GM21447 (cell line): Measurements from ENCODE around the gene UBL7.
A peak's percentile ranks its signal among the peaks of the same experiment; 100 is the strongest.
"Not testable (repeated sequence)": the region's sequence is repeated elsewhere in the genome, so short reads cannot be mapped to it uniquely, and the experiment has no call there.

ENCODE experiments used
- ATAC-seq: cut with Tn5 transposase; IDR thresholded peaks from one replicate; pipeline ENCODE4 v1.9.1; 2021; ENCODE audit not compliant: unreplicated experiment

Gene UBL7

GRCh38 chr15:74464216-74464615 is 3.3 kb upstream of the UBL7 start:
- no peak for ATAC-seq

GRCh38 chr15:74463634-74464033 is 2.7 kb upstream of the UBL7 start:
- no peak for ATAC-seq

GRCh38 chr15:74461847-74462511 is 1.0 kb upstream of the UBL7 start:
- no peak for ATAC-seq

DNA sequence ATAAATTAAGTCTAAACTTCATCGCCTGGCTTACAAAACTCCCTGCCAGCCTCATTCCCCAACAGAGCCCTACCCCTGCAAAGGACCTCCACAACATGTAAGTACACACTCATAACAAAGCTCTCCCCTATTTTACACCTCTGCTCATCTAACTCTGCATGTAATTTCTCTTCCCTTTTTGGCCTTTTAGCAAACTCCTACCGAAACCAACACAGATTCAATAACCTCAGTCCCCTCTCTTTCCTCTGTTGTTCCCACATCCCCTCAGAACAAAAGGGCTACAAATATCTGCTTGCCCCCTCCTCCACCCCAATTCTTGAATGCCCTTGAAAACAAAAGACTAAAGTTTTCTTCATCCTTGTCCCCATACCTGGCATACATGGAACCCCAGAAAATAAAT is 662 bp downstream of the UBL7 start:
- ATAC-seq = peak; percentile 23

- ATAC-seq = not testable (repeated sequence)
Observed at GRCh38 chr15:74459798-74460197, 1.2 kb downstream of the UBL7 start.

DNA sequence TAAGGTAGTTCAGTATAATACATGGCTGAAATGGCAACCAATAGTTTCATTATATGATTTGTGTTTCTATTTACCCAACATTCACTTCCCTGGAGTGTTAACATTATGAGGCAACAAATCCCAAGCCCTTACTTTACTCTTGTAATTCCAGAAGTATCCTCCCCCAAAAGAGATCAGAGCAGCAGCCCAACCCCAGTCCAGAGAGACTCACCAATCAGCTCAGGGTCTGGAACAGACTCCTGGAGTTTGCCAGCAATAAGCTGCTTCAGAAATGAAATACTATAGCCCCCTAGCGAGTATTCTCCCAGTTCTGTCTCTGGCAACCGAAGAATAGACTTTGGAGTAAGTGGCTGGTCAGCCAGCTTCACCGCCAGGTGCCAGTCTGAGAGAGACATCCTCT is 2.5 kb downstream of the UBL7 start:
- no peak for ATAC-seq

DNA sequence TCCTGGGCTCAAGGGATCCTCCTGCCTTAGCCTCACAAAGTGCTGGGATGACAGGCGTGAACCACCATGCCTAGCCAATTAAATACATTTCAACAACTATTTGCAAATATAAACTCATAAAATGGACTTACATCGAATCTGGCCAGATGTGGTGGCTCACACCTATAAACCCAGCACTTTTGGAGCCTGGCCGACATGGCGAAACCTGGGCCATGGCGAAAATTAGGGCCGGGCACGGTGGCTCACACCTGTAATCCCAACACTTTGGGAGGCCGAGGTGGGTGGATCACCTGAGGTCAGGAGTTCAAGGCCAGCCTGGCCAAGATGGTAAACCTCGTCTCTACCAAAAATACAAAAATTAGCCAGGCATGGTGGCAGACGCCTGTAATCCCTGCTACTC is 3.9 kb downstream of the UBL7 start:
- ATAC-seq = not testable (repeated sequence)

DNA sequence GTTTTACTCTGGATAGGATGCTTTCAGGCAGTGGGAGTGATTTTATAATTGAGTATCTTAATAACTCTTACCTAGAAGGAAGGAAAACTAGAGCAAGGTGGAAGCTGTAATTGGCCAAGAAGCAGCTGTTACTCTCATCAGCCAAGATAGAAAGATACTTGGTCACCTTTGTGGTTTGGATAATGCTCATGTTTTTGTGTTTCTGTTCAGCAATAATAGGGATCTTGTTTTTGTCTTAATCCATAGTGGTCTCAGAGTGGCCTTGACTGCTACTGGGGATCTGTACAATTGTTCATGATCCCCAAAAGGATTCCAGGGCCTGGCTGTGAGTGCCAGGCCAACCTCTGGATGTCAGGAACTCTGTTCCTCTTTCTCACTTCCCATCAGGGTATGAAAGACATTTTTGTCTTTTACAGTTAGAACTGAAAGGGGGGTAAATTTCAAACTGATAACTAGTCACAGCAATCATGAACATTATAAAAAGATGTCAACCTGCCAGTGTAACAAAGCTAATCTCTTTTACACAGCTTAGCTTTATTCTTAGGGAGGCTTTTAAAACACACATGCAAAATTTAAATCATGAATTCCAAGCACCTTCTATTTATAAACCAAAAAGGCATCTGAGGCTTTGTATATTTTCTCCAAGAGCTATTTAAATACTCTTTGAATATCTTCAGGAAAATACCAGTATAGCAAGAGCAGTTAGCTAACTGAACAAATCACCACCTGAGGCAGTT is 6.0 kb downstream of the UBL7 start:
- ATAC-seq = no peak

DNA sequence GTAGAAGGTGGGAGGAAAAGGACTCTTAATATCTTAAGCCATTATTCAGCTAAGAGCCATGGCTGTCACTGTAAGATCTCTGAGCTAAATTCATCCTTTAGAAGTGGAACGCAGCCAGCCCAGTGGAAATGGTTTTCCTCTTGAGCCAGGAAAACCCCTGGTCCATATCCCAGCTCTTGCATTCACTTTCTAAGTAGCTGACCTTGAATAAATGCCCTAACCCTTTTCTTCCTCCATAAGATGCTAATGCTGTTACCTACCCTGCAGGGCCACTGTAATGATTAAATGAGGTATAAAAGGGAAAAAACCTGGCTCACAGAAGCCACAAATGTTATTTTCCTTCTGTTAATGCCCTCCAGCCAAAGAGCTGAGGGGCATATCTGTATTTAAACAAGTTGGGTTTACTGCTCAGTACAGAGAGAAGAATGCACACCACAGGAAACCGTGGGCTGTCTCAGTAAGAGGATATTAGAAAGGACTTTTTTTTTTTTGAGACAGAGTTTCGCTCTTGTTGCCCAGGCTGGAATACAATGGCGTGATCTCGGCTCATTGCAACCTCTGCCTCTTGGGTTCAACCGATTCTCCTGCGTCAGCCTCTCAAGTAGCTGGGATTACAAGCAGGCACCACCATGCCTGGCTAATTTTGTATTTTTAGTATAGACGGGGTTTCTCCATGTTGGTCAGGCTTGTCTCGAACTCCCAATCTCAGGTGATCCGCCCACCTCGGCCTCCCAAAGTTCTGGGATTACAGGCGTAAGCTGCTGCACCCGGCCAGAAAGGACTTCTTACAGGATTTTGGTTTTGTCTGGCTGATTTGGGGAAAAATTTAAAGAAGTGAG is 6.8 kb downstream of the UBL7 start:
- no peak for ATAC-seq

DNA sequence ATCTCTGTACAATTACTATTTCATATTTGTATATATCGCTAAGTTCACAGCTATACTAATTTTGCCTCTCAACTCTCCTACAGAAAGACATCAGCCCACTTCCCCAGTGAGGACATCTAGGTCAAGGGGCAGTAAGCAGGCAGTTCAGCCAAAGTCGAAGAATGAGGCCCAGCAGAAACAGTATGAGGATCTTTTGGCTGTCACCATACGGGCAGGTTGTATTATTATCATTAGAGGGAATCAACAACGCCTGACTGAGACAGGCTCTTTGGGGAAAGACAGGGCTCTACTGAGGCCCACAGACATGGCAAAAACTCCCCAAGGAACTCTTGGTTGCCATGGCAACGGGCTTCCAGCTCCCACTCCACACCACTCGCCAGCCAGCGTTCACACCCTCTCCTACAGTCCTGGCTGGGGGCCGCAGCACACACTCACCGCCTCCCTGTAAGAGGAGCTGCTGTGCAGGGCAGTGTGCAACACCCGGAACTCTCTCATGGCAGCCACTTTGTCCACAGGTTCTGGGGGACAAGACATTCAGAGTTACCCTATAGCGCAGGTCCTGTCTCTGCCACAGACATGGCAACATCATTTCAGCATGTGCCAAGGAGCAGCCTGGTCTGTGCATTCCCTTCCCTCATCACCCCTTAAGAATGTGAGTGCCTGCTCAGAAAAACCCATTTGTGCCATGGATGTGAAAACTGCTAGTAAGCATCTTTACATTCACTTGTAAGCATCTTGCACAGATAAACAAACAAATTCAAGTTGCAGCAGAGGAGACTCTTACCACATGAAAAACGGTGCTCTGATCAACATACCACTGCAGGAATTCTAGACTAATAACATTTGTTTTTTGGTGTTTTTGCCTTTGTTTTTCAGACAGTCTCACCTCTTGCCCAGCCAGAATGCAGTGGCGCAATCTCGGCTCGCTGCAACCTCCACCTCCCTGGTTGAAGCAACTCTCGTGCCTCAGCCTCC is 8.8 kb downstream of the UBL7 start:
- ATAC-seq = no peak

DNA sequence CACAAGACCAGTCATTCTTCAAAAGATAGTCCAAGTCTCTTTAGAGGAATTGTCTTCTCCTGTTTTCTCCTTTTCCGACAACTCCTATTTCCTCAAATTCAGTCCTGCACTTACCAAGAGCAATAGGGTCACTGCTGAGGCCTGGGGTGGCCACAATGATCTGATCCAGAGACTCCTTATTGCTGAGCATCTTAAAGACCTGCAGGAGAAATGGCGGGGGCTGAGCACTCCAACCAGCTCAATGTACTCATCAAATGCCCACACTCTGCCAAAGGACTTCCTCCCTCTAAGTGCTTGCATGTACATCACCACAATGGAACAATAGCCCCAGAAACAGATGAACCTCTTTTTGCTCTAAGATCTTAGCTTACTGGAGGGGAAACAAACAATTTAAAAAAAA is 9.6 kb downstream of the UBL7 start:
- ATAC-seq = no peak

DNA sequence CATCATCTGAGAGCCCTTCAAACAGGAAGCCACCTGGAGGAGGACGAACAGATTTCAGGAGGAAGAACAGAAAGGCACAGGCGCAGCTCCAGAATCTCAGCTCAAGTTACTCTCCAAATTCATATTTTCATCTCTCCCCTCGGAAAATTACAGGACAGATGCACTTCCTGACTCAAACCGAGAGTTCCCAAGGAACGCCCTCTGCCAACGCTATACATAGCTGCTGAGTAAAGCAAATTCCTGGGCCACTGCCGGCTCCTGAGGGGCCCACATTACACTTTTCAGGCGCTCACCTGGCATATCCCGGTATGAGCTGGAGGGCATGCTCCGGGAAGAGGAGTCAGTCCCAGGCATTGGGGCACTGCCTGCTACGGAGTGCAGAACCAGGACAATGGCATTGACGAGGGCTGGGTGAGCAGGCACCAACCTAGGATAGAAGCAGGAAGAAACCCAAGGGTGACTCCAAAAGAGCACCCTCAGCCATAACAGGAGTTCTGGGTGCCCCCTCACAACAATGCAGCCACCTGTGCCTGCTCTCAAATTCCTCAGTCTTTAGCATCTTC is 11.2 kb downstream of the UBL7 start:
- no peak for ATAC-seq

- no peak for ATAC-seq
Observed at GRCh38 chr15:74449095-74449494, 11.9 kb downstream of the UBL7 start.

DNA sequence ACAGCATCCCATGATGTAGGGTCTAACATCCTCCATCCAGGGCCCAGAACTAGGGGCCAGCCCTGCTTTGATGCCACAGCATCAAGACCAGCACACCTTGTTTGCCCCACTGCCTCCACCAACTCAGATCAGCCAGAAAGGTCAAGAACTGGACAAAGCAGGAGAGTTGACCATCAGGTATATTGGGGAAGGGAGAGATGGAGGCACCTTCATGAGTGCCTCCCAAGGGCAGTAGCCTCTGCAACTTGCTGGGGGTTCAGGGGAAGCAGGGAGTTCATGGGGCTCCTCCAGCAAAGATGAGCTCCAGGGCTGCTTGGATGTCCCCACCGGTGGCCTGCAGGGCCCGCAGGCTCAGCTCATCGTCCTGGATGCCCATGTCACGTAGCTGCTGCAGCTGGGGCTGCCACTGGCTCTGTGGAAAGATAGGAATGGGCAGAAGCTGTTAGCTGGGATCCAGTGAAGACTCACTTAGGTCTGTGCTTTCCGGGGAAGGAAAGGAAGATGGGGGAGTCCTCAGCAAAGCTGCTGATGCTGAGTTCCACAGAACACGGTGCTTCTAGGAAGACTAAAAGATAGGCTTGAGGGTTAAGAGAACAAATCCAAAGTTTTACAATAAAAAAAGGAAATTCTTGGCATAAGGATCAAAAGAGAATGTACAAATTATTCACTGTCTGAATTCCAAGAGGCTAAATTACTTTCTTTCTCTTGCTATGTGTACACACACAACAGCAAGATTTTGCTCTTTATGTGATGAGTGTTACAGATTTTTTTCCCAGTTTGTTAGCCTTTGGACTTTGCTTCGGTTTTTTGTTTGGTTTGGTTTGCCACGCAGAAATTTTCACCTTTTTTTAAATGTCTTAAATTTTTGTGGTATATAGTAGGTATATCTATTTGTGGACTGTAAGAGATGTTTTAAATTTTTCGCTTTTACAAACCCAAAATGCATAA is 14.9 kb downstream of the UBL7 start:
- no peak for ATAC-seq

- ATAC-seq = no peak
Observed at GRCh38 chr15:74444106-74445062, 16.6 kb downstream of the UBL7 start.

DNA sequence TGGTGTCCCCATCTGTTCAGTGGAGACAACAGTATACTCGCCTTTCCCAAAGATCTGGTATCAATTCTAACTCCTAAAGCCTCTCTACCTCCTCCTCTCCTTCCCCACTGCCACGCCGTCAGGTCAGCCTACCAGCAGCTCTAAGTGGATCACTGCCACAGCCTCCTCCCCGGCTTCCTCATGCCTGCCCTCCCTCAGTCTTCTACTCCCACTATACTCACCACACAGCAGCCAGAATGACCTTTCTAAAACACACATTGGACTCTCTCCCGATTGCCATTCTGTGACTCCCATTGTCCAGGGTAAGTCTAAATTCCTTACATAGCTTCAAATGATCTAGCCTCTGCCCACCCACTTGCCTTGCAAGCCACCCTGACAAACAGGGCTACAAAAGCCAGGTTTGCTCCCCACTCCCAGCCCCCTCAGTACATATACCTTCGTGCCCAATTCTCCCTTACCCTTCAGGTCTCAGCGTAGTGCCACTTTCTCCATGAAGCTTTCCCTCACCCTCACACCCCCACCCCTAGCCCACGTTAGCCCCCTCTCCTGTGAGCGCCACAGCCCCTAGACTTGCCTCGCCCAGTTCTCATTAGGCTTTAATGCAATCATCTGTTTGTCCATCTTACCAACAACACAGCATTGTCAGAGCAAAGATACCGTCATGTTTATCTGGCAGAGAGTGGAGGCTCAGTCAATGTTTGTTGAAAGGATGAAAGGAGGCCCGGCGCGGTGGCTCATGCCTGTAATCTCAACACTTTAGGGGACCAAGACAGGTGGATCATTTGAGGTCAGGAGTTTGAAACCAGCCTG is 17.7 kb downstream of the UBL7 start:
- ATAC-seq = no peak

GRCh38 chr15:74442604-74443003 is 18.4 kb downstream of the UBL7 start:
- ATAC-seq = no peak
